ENCODE data around the gene PKD1.
"Not testable (repeated sequence)": the region's sequence is repeated elsewhere in the genome, so short reads cannot be mapped to it uniquely, and the experiment has no call there.

PKD1 gene

GRCh38 chr16:2123706-2124376, 11.9 kb downstream of the PKD1 start:
- FAIRE-seq = not testable (repeated sequence)

GRCh38 chr16:2122934-2123683, 12.6 kb downstream of the PKD1 start:
- DNase-seq (ENCODE audit: insufficient read length); FAIRE-seq: not testable (repeated sequence)

More at GRCh38 chr16:2123706-2124376, 11.9 kb downstream of the PKD1 start:
- not testable (repeated sequence) for DNase-seq (ENCODE audit: insufficient read length)

GRCh38 chr16:2122429-2122828, 13.3 kb downstream of the PKD1 start:
- no peak for DNase-seq (ENCODE audit: insufficient read length)
- TF ChIP-seq TAF1 (IDR thresholded peaks at IDR 0.05; ENCODE audit: borderline replicate concordance, low read depth, low read length) = no peak
- TF ChIP-seq POLR2AphosphoS5 (IDR thresholded peaks at IDR 0.05; ENCODE audit: low read depth, low read length) = no peak
- no peak for TF ChIP-seq POLR2A (IDR thresholded peaks at IDR 0.05; ENCODE audit: low read depth, low read length)
- FAIRE-seq = no peak

GRCh38 chr16:2121853-2122252, 13.8 kb downstream of the PKD1 start:
- DNase-seq (ENCODE audit: insufficient read length) (no peak), FAIRE-seq (no peak)
- no peak for TF ChIP-seq TAF1 (IDR thresholded peaks at IDR 0.05; ENCODE audit: borderline replicate concordance, low read depth, low read length)
- TF ChIP-seq POLR2A (IDR thresholded peaks at IDR 0.05; ENCODE audit: low read depth, low read length) = no peak
- TF ChIP-seq POLR2AphosphoS5 (IDR thresholded peaks at IDR 0.05; ENCODE audit: low read depth, low read length) = no peak

GRCh38 chr16:2121325-2121724, 14.4 kb downstream of the PKD1 start:
- DNase-seq (ENCODE audit: insufficient read length) = not testable (repeated sequence)
- FAIRE-seq = peak; percentile 9

- FAIRE-seq; DNase-seq (ENCODE audit: insufficient read length): not testable (repeated sequence)
Observed at GRCh38 chr16:2117960-2118722, 17.6 kb downstream of the PKD1 start.

GRCh38 chr16:2117341-2117740, 18.4 kb downstream of the PKD1 start:
- DNase-seq (ENCODE audit: insufficient read length); FAIRE-seq: not testable (repeated sequence)

GRCh38 chr16:2116428-2116827, 19.3 kb downstream of the PKD1 start:
- not testable (repeated sequence) for FAIRE-seq; DNase-seq (ENCODE audit: insufficient read length)

- TF ChIP-seq POLR2AphosphoS5 (IDR thresholded peaks at IDR 0.05; ENCODE audit: low read depth, low read length) (no peak), POLR2A (IDR thresholded peaks at IDR 0.05; ENCODE audit: low read depth, low read length) (no peak), TAF1 (IDR thresholded peaks at IDR 0.05; ENCODE audit: borderline replicate concordance, low read depth, low read length) (no peak)
- DNase-seq (ENCODE audit: insufficient read length) = no peak
- FAIRE-seq = no peak
Observed at GRCh38 chr16:2115591-2115973, 20.1 kb downstream of the PKD1 start.

GRCh38 chr16:2114885-2115590, 20.7 kb downstream of the PKD1 start:
- FAIRE-seq; DNase-seq (ENCODE audit: insufficient read length): not testable (repeated sequence)

GRCh38 chr16:2114225-2114624, 21.5 kb downstream of the PKD1 start:
- FAIRE-seq; DNase-seq (ENCODE audit: insufficient read length): not testable (repeated sequence)

GRCh38 chr16:2112539-2113106, 23.1 kb downstream of the PKD1 start:
- DNase-seq (ENCODE audit: insufficient read length) = not testable (repeated sequence)

GRCh38 chr16:2111412-2112335, 24.0 kb downstream of the PKD1 start:
- not testable (repeated sequence) for FAIRE-seq; DNase-seq (ENCODE audit: insufficient read length)

More at GRCh38 chr16:2112539-2113106, 23.1 kb downstream of the PKD1 start:
- FAIRE-seq = not testable (repeated sequence)

GRCh38 chr16:2111009-2111353, 24.7 kb downstream of the PKD1 start:
- not testable (repeated sequence) for FAIRE-seq

GRCh38 chr16:2110332-2111008, 25.2 kb downstream of the PKD1 start:
- not testable (repeated sequence) for FAIRE-seq

More at GRCh38 chr16:2111009-2111353, 24.7 kb downstream of the PKD1 start:
- DNase-seq (ENCODE audit: insufficient read length) = not testable (repeated sequence)

GRCh38 chr16:2109872-2110271, 25.8 kb downstream of the PKD1 start:
- not testable (repeated sequence) for FAIRE-seq; DNase-seq (ENCODE audit: insufficient read length)

More at GRCh38 chr16:2110332-2111008, 25.2 kb downstream of the PKD1 start:
- not testable (repeated sequence) for DNase-seq (ENCODE audit: insufficient read length)

GRCh38 chr16:2109271-2109580, 26.5 kb downstream of the PKD1 start:
- DNase-seq (ENCODE audit: insufficient read length); FAIRE-seq: not testable (repeated sequence)

Measured in GM12892 (cell line).